Immature natural killer cell (primary cell): ENCODE results near the gene LRMDA. TPM values are rescaled to one million over a fixed set of nuclear protein-coding genes. Genes with fewer than 3 reads are reported as not detected.
A peak's percentile ranks its signal among the peaks of the same experiment; 100 is the strongest.

Source experiments
- DNase-seq, 3 donors: peaks; one replicate each; pipeline ENCODE4 v3.0.0; 2022; ENCODE audit warnings: mixed read lengths in 1 of 3
- H3K27ac Mint-ChIP-seq, 6 donors: one replicate each; pipeline ENCODE4 v1.8.0; 2020; ENCODE audit warnings: mixed read lengths in 6 of 6, mild to moderate bottlenecking in 5 of 6, inconsistent platforms in 4 of 6, moderate library complexity in 3 of 6
- H3K27me3 Mint-ChIP-seq, 3 donors: one replicate each; pipeline ENCODE4 v1.8.0; 2020 to 2021; ENCODE audit warnings: low read depth in 3 of 3, mild to moderate bottlenecking in 3 of 3, mixed read lengths in 3 of 3, moderate library complexity in 3 of 3, inconsistent platforms in 1 of 3
- H3K36me3 Mint-ChIP-seq, 3 donors: one replicate each; pipeline ENCODE4 v1.8.0; 2020; ENCODE audit warnings: mixed read lengths in 3 of 3, inconsistent platforms in 2 of 3, mild to moderate bottlenecking in 2 of 3
- H3K4me1 Mint-ChIP-seq, 2 donors: one replicate each; pipeline ENCODE4 v1.8.0; 2020; ENCODE audit warnings: inconsistent platforms in 2 of 2, mild to moderate bottlenecking in 2 of 2, mixed read lengths in 2 of 2, moderate library complexity in 1 of 2
- H3K4me3 Mint-ChIP-seq, 5 donors: one replicate each; pipeline ENCODE4 v1.8.0; 2020; ENCODE audit warnings: mild to moderate bottlenecking in 5 of 5, mixed read lengths in 5 of 5, inconsistent platforms in 3 of 5, moderate library complexity in 3 of 5
- H3K9me3 Mint-ChIP-seq, 6 donors: one replicate each; pipeline ENCODE4 v1.8.0; 2020; ENCODE audit warnings: mild to moderate bottlenecking in 6 of 6, mixed read lengths in 6 of 6, inconsistent platforms in 4 of 6, moderate library complexity in 3 of 6
- polyA plus RNA-seq, 3 donors: library from polyadenylated mRNA; unstranded; fragments of 300-500 nt; fragmentation: Illumina TruSeq; gene quantifications; one replicate each; pipeline ENCODE4 v1.2.3, GENCODE V29; 2021

The LRMDA gene
- polyA plus RNA-seq, 3 donors from 2014 or later, result 1.7 to 14.2 (median 2.3) TPM

- Mint-ChIP-seq H3K9me3 (peaks cover 0 to 2% (median 0%) of the 10 kb centered on the region in 6 donors), H3K4me3 (peak overlapping the region in 2 of 5 donors; percentile 2 to 20), H3K27ac (no peak overlapping the region), H3K27me3 (peaks cover 24 to 39% (median 39%) of the 10 kb centered on the region in 3 donors), H3K36me3 (peaks cover 0 to 2% (median 0%) of the 10 kb centered on the region in 3 donors), H3K4me1 (peaks cover 37 to 46% of the 10 kb centered on the region in 2 donors)
- no peak for DNase-seq
Measured at GRCh38 chr10:75405598-75406461, 25.6 kb upstream of the LRMDA start.

- DNase-seq, result no peak
- peaks cover 24 to 45% (median 44%) of the 10 kb centered on the region in 3 donors for H3K27me3 Mint-ChIP-seq
- H3K36me3 Mint-ChIP-seq, result peaks cover 0 to 2% (median 0%) of the 10 kb centered on the region in 3 donors
- H3K4me1 Mint-ChIP-seq, result peaks cover 36 to 44% of the 10 kb centered on the region in 2 donors
- H3K4me3 Mint-ChIP-seq, result peak overlapping the region in 4 of 5 donors; percentile 47 to 73 (median 71)
- H3K27ac Mint-ChIP-seq, result no peak overlapping the region
- H3K9me3 Mint-ChIP-seq, result peaks cover 0 to 2% (median 0%) of the 10 kb centered on the region in 6 donors
Measured at GRCh38 chr10:75406462-75407223, 24.8 kb upstream of the LRMDA start.

- H3K4me1 Mint-ChIP-seq, result peaks cover 32 to 38% of the 10 kb centered on the region in 2 donors
- H3K27me3 Mint-ChIP-seq, result peaks cover 20 to 41% (median 39%) of the 10 kb centered on the region in 3 donors
- peaks cover 0 to 2% (median 0%) of the 10 kb centered on the region in 6 donors for H3K9me3 Mint-ChIP-seq
- H3K4me3 Mint-ChIP-seq, result peak overlapping the region; percentile 68 to 74 (median 73)
- no peak overlapping the region for H3K27ac Mint-ChIP-seq
- peaks cover 0 to 2% (median 0%) of the 10 kb centered on the region in 3 donors for H3K36me3 Mint-ChIP-seq
- DNase-seq, result no peak
Measured at GRCh38 chr10:75407224-75407712, 24.2 kb upstream of the LRMDA start.

GRCh38 chr10:75407713-75408508 lies 23.5 kb upstream of the LRMDA start:
- Mint-ChIP-seq H3K4me3 (peak overlapping the region; percentile 78 to 84 (median 81)), H3K9me3 (peaks cover 0 to 2% (median 0%) of the 10 kb centered on the region in 6 donors), H3K36me3 (peaks cover 0 to 2% (median 0%) of the 10 kb centered on the region in 3 donors), H3K27me3 (peaks cover 20 to 40% (median 33%) of the 10 kb centered on the region in 3 donors), H3K4me1 (peaks cover 25 to 32% of the 10 kb centered on the region in 2 donors), H3K27ac (no peak overlapping the region)
- DNase-seq, result no peak

GRCh38 chr10:75408509-75408875 lies 22.9 kb upstream of the LRMDA start:
- Mint-ChIP-seq H3K36me3 (peaks cover 0 to 2% (median 0%) of the 10 kb centered on the region in 3 donors), H3K27me3 (peaks cover 20 to 34% (median 30%) of the 10 kb centered on the region in 3 donors), H3K27ac (no peak overlapping the region), H3K9me3 (peaks cover 0 to 2% (median 0%) of the 10 kb centered on the region in 6 donors), H3K4me3 (peak overlapping the region; percentile 78 to 84 (median 81)), H3K4me1 (peaks cover 20 to 28% of the 10 kb centered on the region in 2 donors)
- no peak for DNase-seq

- Mint-ChIP-seq H3K4me1 (peaks cover 17 to 28% of the 10 kb centered on the region in 2 donors), H3K36me3 (peaks cover 0 to 2% (median 0%) of the 10 kb centered on the region in 3 donors), H3K27me3 (peaks cover 16 to 29% (median 27%) of the 10 kb centered on the region in 3 donors), H3K9me3 (peaks cover 0 to 2% (median 0%) of the 10 kb centered on the region in 6 donors), H3K4me3 (peak overlapping the region; percentile 82 to 85 (median 83)), H3K27ac (no peak overlapping the region)
- DNase-seq, result peak in 1 of 3 donors; percentile 25
Measured at GRCh38 chr10:75408911-75409885, 22.2 kb upstream of the LRMDA start.

GRCh38 chr10:75410132-75411005 lies 21.1 kb upstream of the LRMDA start:
- Mint-ChIP-seq H3K4me1 (peaks cover 17 to 28% of the 10 kb centered on the region in 2 donors), H3K4me3 (peak overlapping the region; percentile 81 to 85 (median 83)), H3K9me3 (peaks cover 0 to 2% (median 0%) of the 10 kb centered on the region in 6 donors), H3K27ac (no peak overlapping the region), H3K27me3 (peaks cover 17 to 30% (median 27%) of the 10 kb centered on the region in 3 donors), H3K36me3 (peaks cover 0 to 2% (median 0%) of the 10 kb centered on the region in 3 donors)
- no peak for DNase-seq

- peaks cover 11 to 19% (median 18%) of the 10 kb centered on the region in 3 donors for H3K27me3 Mint-ChIP-seq
Measured at GRCh38 chr10:75414527-75414926, 16.9 kb upstream of the LRMDA start.

GRCh38 chr10:75417522-75417927 lies 13.9 kb upstream of the LRMDA start:
- DNase-seq, result no peak
- Mint-ChIP-seq H3K9me3 (peaks cover 0 to 2% (median 0%) of the 10 kb centered on the region in 6 donors), H3K27me3 (peaks cover 3 to 9% (median 7%) of the 10 kb centered on the region in 3 donors), H3K36me3 (no peaks in the 10 kb centered on the region), H3K27ac (no peak overlapping the region), H3K4me3 (no peak overlapping the region), H3K4me1 (no peaks in the 10 kb centered on the region)

More at GRCh38 chr10:75414527-75414926, 16.9 kb upstream of the LRMDA start:
- H3K27ac Mint-ChIP-seq, result no peak overlapping the region
- no peak overlapping the region for H3K4me3 Mint-ChIP-seq
- peaks cover 5 to 7% of the 10 kb centered on the region in 2 donors for H3K4me1 Mint-ChIP-seq
- no peaks in the 10 kb centered on the region for H3K36me3 Mint-ChIP-seq
- H3K9me3 Mint-ChIP-seq, result peaks cover 0 to 4% (median 0%) of the 10 kb centered on the region in 6 donors
- no peak for DNase-seq

GRCh38 chr10:75418293-75418692 lies 13.1 kb upstream of the LRMDA start:
- DNase-seq, result no peak
- Mint-ChIP-seq H3K9me3 (peaks cover 0 to 2% (median 0%) of the 10 kb centered on the region in 6 donors), H3K4me3 (no peak overlapping the region), H3K36me3 (no peaks in the 10 kb centered on the region), H3K27ac (no peak overlapping the region), H3K4me1 (no peaks in the 10 kb centered on the region), H3K27me3 (peaks cover 3 to 10% (median 7%) of the 10 kb centered on the region in 3 donors)

- no peak overlapping the region for H3K4me3 Mint-ChIP-seq
- no peak for DNase-seq
- peaks cover 3 to 13% (median 7%) of the 10 kb centered on the region in 3 donors for H3K27me3 Mint-ChIP-seq
- H3K9me3 Mint-ChIP-seq, result peaks cover 0 to 2% (median 0%) of the 10 kb centered on the region in 6 donors
- H3K36me3 Mint-ChIP-seq, result no peaks in the 10 kb centered on the region
- no peak overlapping the region for H3K27ac Mint-ChIP-seq
- no peaks in the 10 kb centered on the region for H3K4me1 Mint-ChIP-seq
Measured at GRCh38 chr10:75418712-75419111, 12.7 kb upstream of the LRMDA start.
